Spinal cord (tissue), 10 donors: ENCODE results near the gene PLOD2. TPM values are rescaled to one million over a fixed set of nuclear protein-coding genes. Genes with fewer than 3 reads are reported as not detected.

Experiments used
- DNase-seq, 6 donors: peaks; one replicate each; pipeline versions ENCODE4 v3.0.0 to v3.0.0-alpha.2; 2013 to 2015; ENCODE audit warnings: low spot score in 6 of 6, low read depth in 4 of 6
- H3K27ac ChIP-seq: one replicate; pipeline ENCODE4 v1.5.1; 2013; ENCODE audit warnings: low read depth, low read length, control low read depth
- H3K27me3 ChIP-seq: one replicate; pipeline ENCODE4 v1.6.1; 2013; ENCODE audit warnings: low read length; ENCODE audit not compliant: control insufficient read depth, insufficient read depth
- H3K36me3 ChIP-seq: one replicate; pipeline ENCODE4 v1.6.1; 2013; ENCODE audit warnings: low read length; ENCODE audit not compliant: control insufficient read depth, insufficient read depth
- H3K4me1 ChIP-seq: one replicate; pipeline ENCODE4 v1.6.1; 2013; ENCODE audit warnings: low read length; ENCODE audit not compliant: control insufficient read depth, insufficient read depth
- H3K4me3 ChIP-seq: one replicate; pipeline ENCODE4 v1.5.1; 2013; ENCODE audit warnings: low read depth, low read length, control low read depth
- H3K9me3 ChIP-seq: one replicate; pipeline ENCODE4 v1.6.1; 2013; ENCODE audit warnings: low read length; ENCODE audit not compliant: control insufficient read depth, insufficient read depth
- WGBS: methylation state at CpG from one replicate; pipeline ENCODE4 v1.1.5; 2013; ENCODE audit warnings: missing lambda C conversion rate; ENCODE audit not compliant: insufficient coverage; 5-methylcytosine and 5-hydroxymethylcytosine counted together
- polyA plus RNA-seq, 2 donors: library from polyadenylated mRNA; unstranded; fragments of 120-200 nt; gene quantifications; one replicate each; pipeline ENCODE4 v1.2.1, GENCODE V29; 2013; ENCODE audit not compliant: insufficient read length in 2 of 2
- total RNA-seq, 2 donors: library from RNA; depleted of rRNA in 1 of 2; stranded (reverse); fragments of 120-200 nt in 1 of 2; fragments of >200 nt in 1 of 2; gene quantifications; one replicate each; pipeline versions ENCODE4 v1.2.3 to v1.2.4, GENCODE V29; 2013 to 2014
- donor health status: healthy.

The PLOD2 gene
- total and polyA plus RNA-seq, 4 donors, result 44.6 to 71.7 (median 64.4) TPM

GRCh38 chr3:146161663-146162002, 649 bp upstream of the PLOD2 start:
- no peaks in the 10 kb centered on the region for H3K27me3 ChIP-seq
- H3K4me1 ChIP-seq, result peaks cover 8% of the 10 kb centered on the region
- WGBS, result 5% methylated on average over 15 of the region's 15 CpGs
- no peaks in the 10 kb centered on the region for H3K36me3 ChIP-seq
- H3K4me3 ChIP-seq, result peak overlapping the region; percentile 94
- H3K9me3 ChIP-seq, result no peaks in the 10 kb centered on the region
- peak in 3 of 6 donors; percentile 55 to 79 (median 79) for DNase-seq
- H3K27ac ChIP-seq, result peak overlapping the region; percentile 95

DNA sequence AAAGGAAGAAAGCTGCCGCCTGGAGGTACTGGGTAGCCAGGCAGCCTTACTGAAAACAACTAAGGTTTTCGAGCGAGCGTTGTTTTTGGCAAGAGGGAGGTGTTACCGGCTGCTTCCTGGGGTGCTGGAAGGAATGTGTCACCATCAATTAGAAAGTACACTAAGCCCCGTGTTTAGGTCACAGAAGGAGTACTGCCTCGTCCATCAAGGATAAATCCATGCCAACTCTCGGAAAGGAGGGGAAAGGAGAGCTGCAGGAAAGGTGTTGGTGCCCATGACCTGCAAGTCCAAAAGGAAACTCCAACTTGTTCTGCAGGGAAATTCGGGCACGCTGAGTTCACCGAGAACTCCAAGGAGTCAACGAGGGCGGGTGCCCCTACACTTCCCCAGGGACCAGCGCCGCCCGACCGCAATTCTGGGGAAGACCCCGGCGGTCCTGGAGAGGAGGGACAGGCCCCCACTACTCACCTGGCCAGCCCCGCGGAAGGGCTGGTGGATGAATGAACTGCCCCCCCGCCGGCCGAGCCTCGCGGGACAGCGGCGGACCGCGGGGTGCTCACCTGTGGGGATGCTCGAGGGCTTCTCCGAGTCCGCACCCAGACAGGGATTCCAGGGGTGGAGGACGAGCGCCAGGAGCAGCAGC, 542 bp downstream of the PLOD2 start:
- Histone ChIP-seq H3K9me3 (no peaks in the 10 kb centered on the region), H3K36me3 (no peaks in the 10 kb centered on the region), H3K4me1 (peaks cover 8% of the 10 kb centered on the region), H3K4me3 (peak overlapping the region; percentile 94), H3K27me3 (no peaks in the 10 kb centered on the region), H3K27ac (peak overlapping the region; percentile 96)
- under 1% methylated on average over 31 of the region's 35 CpGs for WGBS
- DNase-seq, result peak; percentile 66 to 90 (median 69)

DNA sequence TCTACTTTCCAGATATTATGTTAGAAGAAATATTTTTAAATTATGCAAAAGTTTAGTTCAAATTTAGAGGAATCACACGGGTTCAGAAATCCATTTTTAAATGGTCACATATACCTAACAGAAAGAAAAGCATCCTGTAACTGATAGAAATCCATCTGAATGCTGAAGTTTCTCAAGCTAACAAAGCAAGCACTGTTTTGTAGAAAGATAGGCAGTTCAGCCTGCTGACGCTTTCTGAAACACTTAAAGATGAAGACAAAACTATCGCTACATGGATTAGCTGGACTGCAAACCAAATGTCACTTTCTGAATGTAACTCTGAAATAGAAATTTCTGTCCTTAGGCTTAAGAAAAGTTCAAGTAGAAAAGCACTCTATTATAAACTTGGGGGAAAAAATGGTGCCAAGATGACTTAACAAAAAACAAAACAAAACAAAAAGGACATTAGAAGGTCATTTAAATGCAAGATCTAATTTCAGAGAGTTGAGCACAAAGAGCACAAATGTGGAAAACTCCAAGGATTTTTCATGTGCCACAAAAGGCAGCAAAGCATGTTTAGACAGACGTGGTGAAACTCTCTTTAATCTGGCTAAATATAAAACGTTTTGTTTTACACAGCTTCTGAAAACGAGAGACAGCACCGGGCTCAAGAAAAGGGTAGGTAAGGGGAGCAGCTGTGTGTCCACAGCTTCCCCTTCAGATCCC, 1.2 kb downstream of the PLOD2 start:
- DNase-seq, result no peak
- WGBS, result 6% methylated on average over 2 of the region's 7 CpGs
- H3K9me3 ChIP-seq, result no peaks in the 10 kb centered on the region
- peaks cover 8% of the 10 kb centered on the region for H3K4me1 ChIP-seq
- peak overlapping the region; percentile 94 for H3K4me3 ChIP-seq
- peak overlapping the region; percentile 96 for H3K27ac ChIP-seq
- no peaks in the 10 kb centered on the region for H3K27me3 ChIP-seq
- no peaks in the 10 kb centered on the region for H3K36me3 ChIP-seq

GRCh38 chr3:146159037-146159436, 1.9 kb downstream of the PLOD2 start:
- Histone ChIP-seq H3K4me3 (peak overlapping the region; percentile 94), H3K36me3 (no peaks in the 10 kb centered on the region), H3K4me1 (peaks cover 8% of the 10 kb centered on the region), H3K9me3 (no peaks in the 10 kb centered on the region), H3K27ac (peak overlapping the region; percentile 96), H3K27me3 (no peaks in the 10 kb centered on the region)
- 89% methylated on average over 3 of the region's 4 CpGs for WGBS
- DNase-seq, result no peak

DNA sequence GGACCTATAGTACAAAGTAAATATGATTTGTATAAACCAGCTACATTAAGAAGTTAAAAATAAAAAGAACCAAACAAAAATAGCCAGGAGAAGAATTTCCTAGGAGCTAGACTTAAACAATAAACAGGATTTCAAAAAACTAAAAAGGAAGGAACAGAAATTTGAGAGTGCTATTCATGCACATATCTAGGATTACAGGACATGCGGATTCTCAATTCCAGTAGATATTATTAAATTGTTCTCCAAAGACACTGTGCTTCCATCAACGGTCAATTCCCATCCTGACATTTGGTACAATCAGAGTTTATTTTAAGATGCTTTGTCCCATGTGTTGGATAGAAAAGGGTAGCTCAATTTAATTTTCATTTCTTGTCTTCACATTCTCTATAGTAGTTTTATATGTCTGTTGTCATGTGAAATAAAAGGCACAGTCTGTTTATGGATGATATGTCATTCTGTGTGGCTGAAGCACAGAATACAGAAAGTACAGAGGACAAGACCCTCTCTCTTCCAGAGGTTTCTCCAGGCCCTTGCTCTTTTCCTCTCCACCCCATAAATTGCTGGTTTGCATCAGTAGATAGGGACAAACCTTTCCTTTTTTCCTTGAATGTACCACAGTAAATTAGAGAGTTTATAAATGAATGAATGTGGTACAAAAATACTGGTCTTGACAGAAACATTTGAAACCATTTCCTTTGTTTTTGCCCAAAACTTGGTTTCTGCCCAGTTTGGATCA, 3.5 kb downstream of the PLOD2 start:
- H3K36me3 ChIP-seq, result no peaks in the 10 kb centered on the region
- H3K9me3 ChIP-seq, result no peaks in the 10 kb centered on the region
- H3K4me3 ChIP-seq, result no peak overlapping the region
- WGBS, result no CpG with 5 or more reads among the region's 2 CpGs
- peaks cover 8% of the 10 kb centered on the region for H3K4me1 ChIP-seq
- no peaks in the 10 kb centered on the region for H3K27me3 ChIP-seq
- peak overlapping the region; percentile 15 for H3K27ac ChIP-seq
- DNase-seq, result no peak

DNA sequence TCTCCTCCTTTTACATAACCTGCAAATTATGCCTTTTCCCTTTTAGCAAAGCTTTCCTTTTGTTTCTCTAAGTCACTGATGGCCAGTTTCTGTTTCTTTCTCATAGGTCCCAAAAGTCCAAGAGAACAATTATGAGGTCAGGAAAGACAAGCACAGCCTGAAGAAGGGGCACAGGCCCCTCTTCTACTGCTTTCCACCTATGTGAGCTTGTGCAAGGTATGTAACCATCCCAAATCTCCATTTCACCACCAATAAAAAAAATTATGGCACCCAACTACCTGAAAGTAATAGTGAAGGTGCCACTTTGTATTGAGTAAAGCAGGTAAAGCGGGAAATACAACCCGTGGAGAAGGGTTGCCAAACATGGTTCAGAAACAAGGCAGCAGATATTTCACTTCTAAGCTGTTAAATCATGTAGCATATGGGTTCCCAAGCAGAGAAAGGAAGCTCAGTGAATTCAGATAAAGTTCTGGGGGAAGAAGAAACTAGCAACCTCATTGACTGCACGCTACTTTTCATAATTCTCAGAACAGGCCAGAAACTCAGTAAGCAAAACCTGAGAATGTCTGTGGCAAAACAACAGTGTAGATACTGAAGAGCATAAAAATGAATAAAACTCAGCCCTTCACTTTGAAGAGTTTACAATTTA, 4.2 kb downstream of the PLOD2 start:
- Histone ChIP-seq H3K4me3 (no peak overlapping the region), H3K9me3 (no peaks in the 10 kb centered on the region), H3K36me3 (no peaks in the 10 kb centered on the region), H3K4me1 (peaks cover 7% of the 10 kb centered on the region), H3K27me3 (no peaks in the 10 kb centered on the region), H3K27ac (peak overlapping the region; percentile 26)
- WGBS, result 50% methylated on average over 2 of the region's 3 CpGs
- no peak for DNase-seq

DNA sequence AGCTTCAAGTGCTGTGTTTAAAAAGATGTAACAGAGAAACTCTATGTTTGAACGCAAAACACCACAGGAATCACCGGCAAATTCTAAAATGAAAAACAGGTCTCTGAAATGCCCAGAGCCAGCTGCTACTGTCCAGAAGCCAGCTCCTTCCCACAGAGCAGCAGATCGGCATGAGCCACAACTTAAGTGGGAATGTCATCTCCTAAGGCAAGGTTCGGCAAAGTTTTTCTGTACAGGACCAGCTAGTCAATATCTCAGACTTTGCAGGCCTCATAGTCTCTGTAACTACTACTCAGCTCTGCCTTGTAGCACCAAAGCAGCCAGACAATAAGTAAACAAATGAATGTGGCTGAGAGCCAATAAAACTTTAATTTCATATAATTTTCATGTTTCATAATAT, 4.9 kb downstream of the PLOD2 start:
- Histone ChIP-seq H3K9me3 (no peaks in the 10 kb centered on the region), H3K4me1 (peaks cover 7% of the 10 kb centered on the region), H3K36me3 (peaks cover 3% of the 10 kb centered on the region), H3K4me3 (no peak overlapping the region), H3K27me3 (no peaks in the 10 kb centered on the region), H3K27ac (peak overlapping the region; percentile 26)
- DNase-seq, result no peak
- 58% methylated on average over 3 of the region's 4 CpGs for WGBS

DNA sequence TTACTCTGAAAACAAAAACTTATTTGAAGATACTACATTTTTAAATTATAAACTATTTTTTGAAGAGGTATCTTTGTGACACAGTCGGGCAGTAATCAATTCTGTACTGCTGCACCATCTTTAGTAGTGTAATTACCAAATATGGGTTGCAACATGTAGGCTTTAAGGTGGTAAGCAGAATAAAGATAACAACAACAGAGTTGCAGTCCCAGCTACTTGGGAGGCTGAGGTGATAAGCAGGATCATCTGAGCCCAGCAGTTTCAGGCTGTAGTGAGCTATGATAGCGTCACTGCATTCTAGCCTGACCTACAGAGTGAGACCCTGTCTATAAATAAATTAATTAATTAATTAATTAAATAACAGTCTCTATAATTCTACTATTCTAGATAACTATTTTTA, 6.0 kb downstream of the PLOD2 start:
- Histone ChIP-seq H3K4me1 (peaks cover 4% of the 10 kb centered on the region), H3K27ac (no peak overlapping the region)
- no CpG with 5 or more reads among the region's 2 CpGs for WGBS

DNA sequence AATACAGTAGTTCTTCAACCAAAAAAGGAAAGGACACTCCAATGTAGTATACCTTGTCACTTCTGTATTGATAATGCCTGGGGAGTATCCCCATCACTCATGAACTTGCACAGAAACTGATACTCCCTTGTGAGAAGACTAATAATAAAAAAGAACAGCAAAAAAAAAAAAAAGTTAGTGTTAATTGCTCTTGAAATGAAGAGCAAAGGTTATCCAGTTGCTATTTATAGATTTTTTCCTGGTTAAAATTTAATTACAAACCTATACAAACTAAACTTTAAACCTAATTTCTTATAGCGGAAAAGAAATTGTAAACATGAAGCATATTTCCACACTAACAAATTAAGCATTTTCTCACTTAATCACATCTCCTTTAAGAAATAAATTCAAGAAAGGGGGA, 6.7 kb downstream of the PLOD2 start:
- DNase-seq, result no peak
- H3K27me3 ChIP-seq, result no peaks in the 10 kb centered on the region
- H3K36me3 ChIP-seq, result peaks cover 3% of the 10 kb centered on the region
- no peak overlapping the region for H3K27ac ChIP-seq
- no peak overlapping the region for H3K4me3 ChIP-seq
- WGBS, result no CpG with 5 or more reads among the region's 1 CpG
- peaks cover 4% of the 10 kb centered on the region for H3K4me1 ChIP-seq
- H3K9me3 ChIP-seq, result no peaks in the 10 kb centered on the region

More for the DNA sequence above, 6.0 kb downstream of the PLOD2 start:
- H3K36me3 ChIP-seq, result peaks cover 3% of the 10 kb centered on the region
- H3K27me3 ChIP-seq, result no peaks in the 10 kb centered on the region
- no peaks in the 10 kb centered on the region for H3K9me3 ChIP-seq
- no peak overlapping the region for H3K4me3 ChIP-seq
- DNase-seq, result no peak
